Right lobe of liver (tissue), 4 donors: ENCODE measurements around the gene C20orf173.

Experiments
- CTCF ChIP-seq, 4 donors: fragments of 200-600 bp in 3 of 4; fragments of 450-650 bp in 1 of 4; IDR thresholded peaks; one replicate each; pipeline versions ENCODE4 v1.5.1 to v1.8.0; 2016 to 2022; ENCODE audit warnings: antibody characterized with exemption in 4 of 4, mild to moderate bottlenecking in 2 of 4
- POLR2A ChIP-seq: fragments of 450-650 bp; IDR thresholded peaks from one replicate; pipeline ENCODE4 v1.6.1; 2017; ENCODE audit warnings: antibody characterized with exemption, mild to moderate bottlenecking
- donor health status: DM: no; HTN: no; CAD: no.
- donor health status: DM: no; HTN: no; CAD: no.
- donor health status: DM: no; HTN: yes; CAD: no.

GRCh38 chr20:35508493-35509218 lies 20.8 kb downstream of the C20orf173 start:
- TF ChIP-seq CTCF (IDR thresholded peaks at IDR 0.05) (no peak), POLR2A (no peak)
